Stimulated activated CD8-positive, alpha-beta memory T cell treated with anti-CD3 and anti-CD28 coated beads, Interleukin-15, amount 100 ng/mL, for 24 hours (primary cell): Measurements from ENCODE around the gene FAM47B.

ENCODE experiments used
- DNase-seq: peaks from one replicate; pipeline ENCODE4 v3.0.0-alpha.2; 2020; ENCODE audit warnings: low read depth

Gene FAM47B

DNA sequence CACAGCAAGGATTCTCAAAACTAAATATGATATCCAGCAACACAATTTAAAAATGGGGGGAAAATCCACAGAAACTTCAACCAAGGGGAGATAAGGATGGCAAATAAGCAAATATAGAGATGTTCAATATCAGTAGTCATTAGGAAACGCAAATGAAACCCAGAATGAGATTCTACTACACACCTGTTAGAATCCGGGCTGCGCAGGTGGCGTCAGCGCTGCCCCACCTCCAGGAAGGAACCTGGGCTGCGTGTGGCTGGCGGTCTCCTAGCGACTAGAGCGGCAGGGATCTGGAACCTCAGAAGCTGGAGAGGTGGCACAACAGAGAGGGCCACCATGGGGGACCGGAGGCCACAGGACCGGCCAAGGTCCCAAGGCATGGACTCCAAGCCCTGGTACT is at the start of gene FAM47B:
TSS of gene FAM47B (plus strand) at position 301 of the 400 bp plus-strand sequence. CDS start at position 337, 36 bp downstream.
- DNase-seq: no peak

- DNase-seq: no peak
Observed at GRCh38 chrX:34893741-34894140, 48.9 kb upstream of the FAM47B start.

DNA sequence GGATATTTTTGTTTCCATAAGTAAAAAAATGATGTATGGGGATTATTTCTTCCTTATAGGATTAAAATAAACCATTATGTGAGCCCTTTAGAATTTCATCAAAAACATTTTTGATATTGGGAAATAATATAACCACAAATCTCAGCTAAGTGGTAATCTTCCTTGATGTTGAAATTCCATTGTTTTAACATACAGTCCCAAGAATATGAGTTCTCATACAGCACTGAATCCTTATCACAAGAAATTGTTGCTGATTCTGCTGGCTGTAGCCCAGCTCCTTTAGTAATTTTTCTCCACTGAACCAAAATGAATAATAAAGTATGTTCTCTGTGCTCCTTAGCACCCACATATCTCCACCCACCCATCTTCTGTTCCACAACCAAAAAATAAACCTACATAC is 41.9 kb upstream of the FAM47B start:
- DNase-seq: no peak

- no peak for DNase-seq
Observed at GRCh38 chrX:34901761-34902160, 40.8 kb upstream of the FAM47B start.

- DNase-seq: no peak
Observed at GRCh38 chrX:34903316-34903715, 39.3 kb upstream of the FAM47B start.

GRCh38 chrX:34909151-34909550 is 33.4 kb upstream of the FAM47B start:
- no peak for DNase-seq

GRCh38 chrX:34915463-34916225 is 27.0 kb upstream of the FAM47B start:
- DNase-seq: no peak

- no peak for DNase-seq
Observed at GRCh38 chrX:34917146-34917545, 25.4 kb upstream of the FAM47B start.

DNA sequence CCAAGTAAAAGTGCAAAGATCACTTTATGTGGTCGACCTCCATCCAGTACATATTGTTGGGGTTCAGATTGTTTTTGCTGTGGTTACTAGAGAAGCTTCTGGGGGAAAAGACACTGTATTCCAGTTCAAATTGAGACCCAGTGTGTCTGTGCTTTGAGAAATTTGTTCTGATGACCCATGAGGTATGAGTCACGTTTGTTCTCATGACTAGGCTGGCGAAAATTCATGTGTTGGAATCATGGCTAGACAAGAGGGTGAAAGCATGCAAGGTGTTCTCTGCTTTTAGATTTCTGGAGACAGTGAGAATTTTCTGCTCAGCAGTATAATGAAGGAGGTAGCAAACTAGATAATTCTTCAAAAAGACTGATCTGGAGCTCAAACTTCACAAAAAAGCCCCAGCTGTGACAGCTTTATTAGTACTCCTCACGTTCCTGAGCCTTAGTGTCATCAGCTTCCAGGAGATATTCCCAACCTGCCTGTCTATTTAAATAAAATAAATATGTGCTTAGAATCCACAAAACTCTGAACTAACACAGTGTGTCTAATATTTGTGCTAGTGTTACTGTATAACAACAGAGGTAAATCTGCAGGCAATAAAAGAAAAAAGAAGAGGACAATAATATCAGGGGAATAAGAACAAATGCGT is 24.4 kb upstream of the FAM47B start:
- no peak for DNase-seq

DNA sequence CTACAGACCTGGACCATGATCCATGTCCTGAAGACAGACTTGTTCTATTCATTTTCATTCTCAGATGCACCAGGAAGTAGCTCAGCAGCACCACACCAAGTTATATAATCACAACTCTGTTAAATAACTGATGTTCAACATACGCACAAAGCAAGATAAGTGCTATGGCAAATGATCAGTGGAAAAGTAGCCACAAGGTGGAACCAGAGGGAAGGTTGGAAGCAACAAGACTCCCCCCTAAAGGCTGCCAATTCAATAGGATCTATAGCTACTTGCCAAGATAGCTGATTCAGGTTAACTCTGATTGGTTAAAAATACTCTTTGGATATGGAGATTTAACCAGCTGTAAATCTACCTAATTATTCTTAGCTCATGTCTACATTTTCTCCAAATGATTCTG is 23.7 kb upstream of the FAM47B start:
- DNase-seq: no peak

DNA sequence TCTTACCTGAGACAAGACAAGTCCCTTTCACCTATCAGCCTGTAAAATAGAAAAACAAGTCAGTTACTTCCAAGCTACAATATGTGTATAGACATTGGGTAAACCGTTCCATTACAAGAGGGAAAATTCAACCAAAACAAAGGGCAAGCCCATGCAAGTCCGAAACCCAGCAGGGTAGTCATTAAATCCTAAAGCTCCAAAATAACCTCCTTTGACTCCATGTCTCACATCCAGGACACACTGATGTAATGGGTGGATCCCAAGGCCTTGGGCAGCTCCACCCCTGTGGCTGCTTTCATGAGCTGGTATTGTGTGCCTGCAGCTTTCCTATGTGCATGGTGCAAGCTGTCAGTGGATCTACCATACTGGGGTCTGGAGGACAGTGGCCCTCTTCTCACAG is 14.7 kb upstream of the FAM47B start:
- no peak for DNase-seq

DNA sequence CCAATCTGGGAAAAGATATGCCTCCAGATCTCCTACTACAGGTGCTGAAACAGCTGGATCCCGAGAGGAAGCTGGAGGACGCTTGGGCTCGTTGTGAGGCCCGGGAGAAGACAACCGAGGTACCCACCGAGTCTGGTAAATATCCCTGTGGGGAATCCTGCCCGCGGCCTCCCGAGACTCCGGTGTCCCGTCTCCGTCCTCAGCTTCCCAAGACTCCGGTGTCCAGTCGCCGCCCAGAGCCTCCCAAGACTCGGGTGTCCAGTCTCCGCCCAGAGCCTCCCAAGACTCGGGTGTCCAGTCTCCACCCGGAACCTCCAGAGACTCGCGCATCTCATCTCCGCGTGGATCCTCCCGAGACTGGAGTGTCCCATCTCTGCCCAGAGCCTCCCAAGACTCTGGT is 639 bp downstream of the FAM47B start:
- DNase-seq: no peak

- no peak for DNase-seq
Observed at GRCh38 chrX:34956916-34957315, 14.3 kb downstream of the FAM47B start.

GRCh38 chrX:34961662-34962061 is 19.1 kb downstream of the FAM47B start:
- DNase-seq: no peak

- no peak for DNase-seq
Observed at GRCh38 chrX:34972206-34972605, 29.6 kb downstream of the FAM47B start.

DNA sequence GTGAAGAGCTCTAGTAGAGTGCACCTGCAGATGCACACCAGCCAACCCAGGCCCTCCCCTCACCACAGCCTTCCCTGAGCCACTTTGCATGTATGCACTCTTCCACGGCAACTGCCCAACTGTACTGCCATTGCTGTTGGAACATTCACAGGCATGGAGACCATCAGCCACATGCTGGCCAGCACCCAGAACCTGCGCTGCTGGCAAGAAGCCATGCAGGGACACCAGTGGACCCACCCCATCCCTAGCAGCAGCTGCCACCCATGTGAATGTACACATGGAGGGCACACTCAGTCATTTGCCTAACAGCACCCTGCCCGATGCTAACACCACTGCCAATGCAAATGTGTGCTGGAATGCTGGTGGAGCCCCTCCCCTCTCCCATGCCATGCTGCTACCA is 35.6 kb downstream of the FAM47B start:
- DNase-seq: no peak

DNA sequence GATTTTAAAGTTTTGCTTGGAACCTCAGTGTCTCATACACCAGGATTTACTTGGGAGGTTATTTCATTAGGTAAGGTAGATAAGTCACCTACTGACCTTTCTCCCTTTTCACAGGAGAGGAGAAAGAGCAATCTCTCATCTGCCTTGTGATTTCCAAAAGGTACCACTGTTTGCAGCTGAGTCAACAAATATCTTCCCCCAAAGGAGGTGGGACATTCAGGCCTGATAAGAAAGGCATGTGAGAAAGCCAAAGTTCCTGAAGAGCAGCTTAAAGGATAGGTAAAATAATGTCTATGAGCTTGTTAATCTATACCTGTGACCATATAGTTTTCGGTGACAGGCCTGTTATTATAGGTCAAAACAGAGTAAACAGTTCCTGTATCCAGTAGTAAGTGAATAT is 45.0 kb downstream of the FAM47B start:
- no peak for DNase-seq
